Sigmoid colon (tissue), 4 donors: ENCODE results near the gene NEDD8.

Source experiments
- POLR2AphosphoS5 ChIP-seq, 4 donors: sonication (generic); formaldehyde crosslinking; IDR thresholded peaks; one replicate each; pipeline ENCODE4 v1.6.1; 2017; ENCODE audit warnings: antibody characterized with exemption in 4 of 4
- TF ChIP-seq, protein P1 (sequence below), 4 experiments: fragments of 450-650 bp in 3 of 4; fragments of 200-600 bp in 1 of 4; IDR thresholded peaks; one replicate each; pipeline ENCODE4 v1.5.1; 2016 to 2019; ENCODE audit warnings: antibody characterized with exemption in 4 of 4, mild to moderate bottlenecking in 3 of 4, moderate library complexity in 2 of 4

DNA sequence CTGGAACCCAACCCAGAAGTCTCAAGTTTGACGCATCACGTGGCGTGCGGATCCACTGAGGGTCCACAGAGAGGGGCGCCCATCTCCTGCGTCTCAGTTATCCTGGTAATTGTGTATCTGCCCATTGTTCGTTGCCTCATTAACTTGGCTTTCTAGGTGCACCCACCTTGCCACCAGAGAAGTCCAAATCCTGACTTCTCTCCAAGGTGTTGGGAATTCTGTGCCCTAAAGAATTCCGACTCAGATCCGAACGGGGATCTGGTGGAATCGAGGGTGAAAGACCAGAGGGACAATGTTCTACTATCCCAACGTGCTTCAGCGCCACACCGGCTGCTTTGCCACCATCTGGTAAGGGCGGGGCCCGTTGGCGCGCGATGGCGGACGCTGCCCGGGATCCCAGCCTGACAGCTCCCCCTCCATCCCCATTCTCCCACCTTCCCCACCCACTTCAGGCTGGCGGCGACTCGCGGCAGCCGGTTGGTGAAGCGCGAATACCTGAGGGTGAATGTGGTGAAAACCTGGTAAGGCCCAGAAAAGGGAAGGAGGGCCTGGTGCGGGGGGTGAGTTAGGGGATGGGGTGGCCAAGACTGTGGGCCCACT is 59.8 kb downstream of the NEDD8 start:
- TF ChIP-seq, protein P1, sequence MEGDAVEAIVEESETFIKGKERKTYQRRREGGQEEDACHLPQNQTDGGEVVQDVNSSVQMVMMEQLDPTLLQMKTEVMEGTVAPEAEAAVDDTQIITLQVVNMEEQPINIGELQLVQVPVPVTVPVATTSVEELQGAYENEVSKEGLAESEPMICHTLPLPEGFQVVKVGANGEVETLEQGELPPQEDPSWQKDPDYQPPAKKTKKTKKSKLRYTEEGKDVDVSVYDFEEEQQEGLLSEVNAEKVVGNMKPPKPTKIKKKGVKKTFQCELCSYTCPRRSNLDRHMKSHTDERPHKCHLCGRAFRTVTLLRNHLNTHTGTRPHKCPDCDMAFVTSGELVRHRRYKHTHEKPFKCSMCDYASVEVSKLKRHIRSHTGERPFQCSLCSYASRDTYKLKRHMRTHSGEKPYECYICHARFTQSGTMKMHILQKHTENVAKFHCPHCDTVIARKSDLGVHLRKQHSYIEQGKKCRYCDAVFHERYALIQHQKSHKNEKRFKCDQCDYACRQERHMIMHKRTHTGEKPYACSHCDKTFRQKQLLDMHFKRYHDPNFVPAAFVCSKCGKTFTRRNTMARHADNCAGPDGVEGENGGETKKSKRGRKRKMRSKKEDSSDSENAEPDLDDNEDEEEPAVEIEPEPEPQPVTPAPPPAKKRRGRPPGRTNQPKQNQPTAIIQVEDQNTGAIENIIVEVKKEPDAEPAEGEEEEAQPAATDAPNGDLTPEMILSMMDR (IDR thresholded peaks at IDR 0.05): no peak
- TF ChIP-seq POLR2AphosphoS5 (IDR thresholded peaks at IDR 0.05): no peak
